ENCODE data around the gene EGFLAM.

Gene EGFLAM

GRCh38 chr5:38267372-38267771, 9.0 kb downstream of the EGFLAM start:
- DNase-seq: no peak

- no peak for DNase-seq
These were observed 15.3 kb downstream of the EGFLAM start for GRCh38 chr5:38273626-38274025.

- DNase-seq: no peak
These were observed 16.0 kb downstream of the EGFLAM start for GRCh38 chr5:38274370-38274769.

- DNase-seq: no peak
These were observed 26.0 kb downstream of the EGFLAM start for GRCh38 chr5:38284384-38284783.

GRCh38 chr5:38285226-38285625, 26.9 kb downstream of the EGFLAM start:
- DNase-seq: no peak

- DNase-seq: no peak
These were observed 27.6 kb downstream of the EGFLAM start for GRCh38 chr5:38286002-38286401.

- DNase-seq: no peak
These were observed 28.8 kb downstream of the EGFLAM start for GRCh38 chr5:38287124-38287523.

GRCh38 chr5:38289457-38289856, 31.1 kb downstream of the EGFLAM start:
- no peak for DNase-seq

GRCh38 chr5:38290028-38290653, 31.8 kb downstream of the EGFLAM start:
- DNase-seq: no peak

GRCh38 chr5:38291355-38291754, 33.0 kb downstream of the EGFLAM start:
- DNase-seq: no peak

- no peak for DNase-seq
These were observed 33.9 kb downstream of the EGFLAM start for GRCh38 chr5:38292228-38292627.

GRCh38 chr5:38295751-38296150, 37.4 kb downstream of the EGFLAM start:
- no peak for DNase-seq

- no peak for DNase-seq
These were observed 39.7 kb downstream of the EGFLAM start for GRCh38 chr5:38297830-38298608.

- no peak for DNase-seq
These were observed 41.2 kb downstream of the EGFLAM start for GRCh38 chr5:38299585-38299984.

GRCh38 chr5:38305148-38305547, 46.8 kb downstream of the EGFLAM start:
- no peak for DNase-seq

- DNase-seq: no peak
These were observed 49.5 kb downstream of the EGFLAM start for GRCh38 chr5:38307845-38308244.

- DNase-seq: no peak
These were observed 58.3 kb downstream of the EGFLAM start for GRCh38 chr5:38316544-38317224.

- DNase-seq: no peak
These were observed 59.5 kb downstream of the EGFLAM start for GRCh38 chr5:38317868-38318267.

GRCh38 chr5:38319491-38319890, 61.1 kb downstream of the EGFLAM start:
- no peak for DNase-seq

- DNase-seq: no peak
These were observed 63.6 kb downstream of the EGFLAM start for GRCh38 chr5:38321978-38322377.

GRCh38 chr5:38323645-38324295, 65.4 kb downstream of the EGFLAM start:
- DNase-seq: no peak

- no peak for DNase-seq
These were observed 70.9 kb downstream of the EGFLAM start for GRCh38 chr5:38329132-38329715.

GRCh38 chr5:38330207-38330606, 71.8 kb downstream of the EGFLAM start:
- DNase-seq: no peak

Measured in activated CD4-positive, alpha-beta T cell treated with anti-CD3 and anti-CD28 coated beads, Interleukin-2, Interleukin-6, amounts not matched to agents 100 ng/mL and 50 ng/mL, durations not matched to agents 16 hours and 8 hours (primary cell).